ENCODE results near the gene SGCD.

GRCh38 chr5:156631005-156631404, 304.0 kb downstream of the SGCD start:
- TF ChIP-seq CTCF (IDR thresholded peaks at IDR 0.05) (no peak), POLR2A (IDR thresholded peaks at IDR 0.05) (no peak)
